ENCODE measurements around the gene SUPT4H1. TPM values are rescaled to one million over a fixed set of nuclear protein-coding genes. Genes with fewer than 3 reads are reported as not detected.

The SUPT4H1 gene
- total and polyA plus RNA-seq, 9 donors, result 64.8 to 107 (median 87.7) TPM

Other genes starting within 250 kb of the SUPT4H1 start
- gene OR4D1, start 203.8 kb downstream of the SUPT4H1 start, total RNA-seq, result not detected
- under 1 TPM in 1 of 8 donors, not detected in 7; 0.03 TPM for gene OR4D1, start 203.8 kb downstream of the SUPT4H1 start, polyA plus RNA-seq (ENCODE audit: insufficient read depth in 1 of 8, insufficient read length in 8 of 8, low replicate concordance in 1 of 8)
- not detected for gene OR4D2, start 185.2 kb downstream of the SUPT4H1 start, total RNA-seq
- gene OR4D2, start 185.2 kb downstream of the SUPT4H1 start, polyA plus RNA-seq (ENCODE audit: insufficient read depth in 1 of 8, insufficient read length in 8 of 8, low replicate concordance in 1 of 8), result not detected
- gene EPX, start 159.5 kb downstream of the SUPT4H1 start, total RNA-seq, result 0.09 TPM
- gene EPX, start 159.5 kb downstream of the SUPT4H1 start, polyA plus RNA-seq (ENCODE audit: insufficient read depth in 1 of 8, insufficient read length in 8 of 8, low replicate concordance in 1 of 8), result 1 to 10 TPM in 1 of 8 donors, under 1 TPM in 7; 0.26 to 1.0 (median 0.41) TPM
- 12.5 TPM for gene MKS1, start 132.9 kb downstream of the SUPT4H1 start, total RNA-seq
- 10 to 100 TPM; 11.6 to 20.1 (median 14.4) TPM for gene MKS1, start 132.9 kb downstream of the SUPT4H1 start, polyA plus RNA-seq (ENCODE audit: insufficient read depth in 1 of 8, insufficient read length in 8 of 8, low replicate concordance in 1 of 8)
- gene LPO, start 113.6 kb downstream of the SUPT4H1 start, total RNA-seq, result not detected
- gene LPO, start 113.6 kb downstream of the SUPT4H1 start, polyA plus RNA-seq (ENCODE audit: insufficient read depth in 1 of 8, insufficient read length in 8 of 8, low replicate concordance in 1 of 8), result under 1 TPM in 7 of 8 donors, not detected in 1; 0.05 to 0.40 (median 0.11) TPM
- gene MPO, start 71.3 kb downstream of the SUPT4H1 start, total RNA-seq, result 2.3 TPM
- gene MPO, start 71.3 kb downstream of the SUPT4H1 start, polyA plus RNA-seq (ENCODE audit: insufficient read depth in 1 of 8, insufficient read length in 8 of 8, low replicate concordance in 1 of 8), result 10 to 100 TPM in 5 of 8 donors, 1 to 10 TPM in 3; 7.2 to 20.0 (median 11.0) TPM
- gene TSPOAP1, start 23.4 kb downstream of the SUPT4H1 start, total RNA-seq, result 3.6 TPM
- 1 to 10 TPM; 4.1 to 7.4 (median 5.1) TPM for gene TSPOAP1, start 23.4 kb downstream of the SUPT4H1 start, polyA plus RNA-seq (ENCODE audit: insufficient read depth in 1 of 8, insufficient read length in 8 of 8, low replicate concordance in 1 of 8)
- 0.04 TPM for gene RNF43, start 65.3 kb upstream of the SUPT4H1 start, total RNA-seq
- gene RNF43, start 65.3 kb upstream of the SUPT4H1 start, polyA plus RNA-seq (ENCODE audit: insufficient read depth in 1 of 8, insufficient read length in 8 of 8, low replicate concordance in 1 of 8), result 1 to 10 TPM in 2 of 8 donors, under 1 TPM in 6; 0.04 to 1.6 (median 0.06) TPM
- 0.13 TPM for gene HSF5, start 136.2 kb upstream of the SUPT4H1 start, total RNA-seq
- gene HSF5, start 136.2 kb upstream of the SUPT4H1 start, polyA plus RNA-seq (ENCODE audit: insufficient read depth in 1 of 8, insufficient read length in 8 of 8, low replicate concordance in 1 of 8), result under 1 TPM in 6 of 8 donors, not detected in 2; 0.04 to 0.20 (median 0.09) TPM
- gene MTMR4, start 162.4 kb upstream of the SUPT4H1 start, total RNA-seq, result 22.3 TPM
- gene MTMR4, start 162.4 kb upstream of the SUPT4H1 start, polyA plus RNA-seq (ENCODE audit: insufficient read depth in 1 of 8, insufficient read length in 8 of 8, low replicate concordance in 1 of 8), result 10 to 100 TPM; 17.4 to 23.7 (median 19.3) TPM

All from muscle of leg (tissue), 9 donors.